ENCODE measurements around the gene NFIX.
"Not testable (repeated sequence)": the region's sequence is repeated elsewhere in the genome, so short reads cannot be mapped to it uniquely, and the experiment has no call there.

NFIX gene

DNA sequence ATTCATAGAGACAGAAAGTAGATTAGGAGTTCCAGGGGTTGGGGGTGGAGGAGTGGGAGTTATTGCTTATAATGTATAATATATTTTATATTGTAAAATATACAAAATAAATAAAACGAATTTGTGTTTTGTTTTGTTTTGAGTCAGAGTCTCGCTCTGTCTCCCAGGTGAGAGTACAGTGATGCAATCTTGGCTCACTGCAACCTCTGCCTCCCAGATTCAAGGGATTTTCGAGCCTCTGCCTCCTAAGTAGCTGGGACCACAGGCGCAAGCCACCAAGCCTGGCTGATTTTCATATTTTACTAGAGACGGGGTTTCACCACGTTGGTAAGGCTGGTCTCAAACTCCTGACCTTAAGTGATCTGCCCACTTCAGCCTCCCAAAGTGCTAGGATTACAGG is 35.8 kb upstream of the NFIX start:
- no peak for DNase-seq

DNA sequence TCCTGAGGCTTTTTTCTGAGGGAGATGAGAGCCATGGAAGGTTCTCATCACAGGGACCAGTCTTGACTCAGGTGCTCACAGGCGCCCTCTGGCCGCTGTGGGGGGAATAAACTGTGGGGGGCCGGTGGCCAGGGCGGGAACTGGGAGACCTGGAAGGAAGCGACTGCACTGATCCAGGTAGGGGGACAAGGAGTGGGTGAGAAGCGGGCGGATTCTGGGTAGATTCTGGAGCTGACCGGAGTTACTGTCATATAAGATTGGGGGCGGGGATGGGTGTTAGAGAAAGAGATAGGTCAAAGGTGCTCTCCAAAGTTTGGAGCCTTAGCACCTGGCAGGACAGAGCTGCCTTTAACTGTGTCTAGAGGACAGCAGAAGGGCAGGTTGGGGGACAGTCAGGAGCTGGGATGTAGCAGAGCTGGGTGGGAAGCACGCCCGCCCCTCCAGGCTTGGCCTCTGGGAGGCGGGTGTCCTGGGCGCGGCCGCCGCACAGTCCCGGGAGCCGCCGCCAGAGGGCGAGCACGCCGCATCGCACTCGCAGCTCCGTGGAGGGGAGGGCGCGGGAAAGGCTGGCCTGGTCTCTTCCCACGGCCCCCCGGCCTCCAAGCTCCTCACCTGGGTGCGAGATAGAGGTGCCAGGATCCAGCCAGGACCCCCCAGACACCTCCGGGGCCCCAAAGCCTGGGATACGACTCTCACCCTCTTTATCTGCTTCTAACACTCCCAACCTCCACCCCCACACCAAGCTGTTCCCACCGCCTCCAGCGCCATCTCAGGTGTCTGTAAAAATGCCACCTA is 30.1 kb upstream of the NFIX start:
- peak; percentile 92 for DNase-seq

DNA sequence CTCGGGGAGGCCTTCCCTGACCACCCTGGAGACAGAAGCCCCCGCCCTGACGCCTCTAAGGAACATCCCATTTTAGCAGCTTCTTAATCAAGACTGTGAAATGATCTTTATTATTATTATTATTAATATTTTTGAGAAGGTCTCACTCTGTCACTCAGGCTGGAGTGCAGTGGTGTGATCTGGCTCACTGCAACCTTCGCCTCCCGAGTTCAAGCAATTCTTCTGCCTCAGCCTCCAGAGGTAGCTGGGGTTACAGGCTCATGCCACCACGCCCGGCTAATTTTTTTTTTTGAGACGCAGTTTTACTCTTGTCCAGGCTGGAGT is 29.5 kb upstream of the NFIX start:
- DNase-seq, result no peak

DNA sequence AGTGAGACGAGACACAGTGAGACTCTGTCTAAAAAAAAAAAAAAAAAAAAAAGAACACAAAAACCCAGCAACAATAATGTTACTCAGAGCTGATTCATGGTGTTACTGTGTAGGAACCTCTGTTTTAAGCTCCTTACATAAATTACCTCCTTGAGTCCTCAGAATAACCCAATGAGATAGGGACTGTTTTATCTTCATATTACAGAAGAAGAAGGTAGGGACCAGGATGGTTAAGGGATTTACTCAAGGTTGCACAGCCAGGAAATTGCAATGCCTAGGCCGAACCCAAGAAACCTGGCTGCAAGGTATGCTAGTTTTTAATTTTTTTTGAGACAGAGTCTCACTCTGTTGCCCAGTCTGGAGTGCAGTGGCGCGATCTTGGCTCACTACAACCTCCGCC is 27.4 kb upstream of the NFIX start:
- DNase-seq, result no peak

DNA sequence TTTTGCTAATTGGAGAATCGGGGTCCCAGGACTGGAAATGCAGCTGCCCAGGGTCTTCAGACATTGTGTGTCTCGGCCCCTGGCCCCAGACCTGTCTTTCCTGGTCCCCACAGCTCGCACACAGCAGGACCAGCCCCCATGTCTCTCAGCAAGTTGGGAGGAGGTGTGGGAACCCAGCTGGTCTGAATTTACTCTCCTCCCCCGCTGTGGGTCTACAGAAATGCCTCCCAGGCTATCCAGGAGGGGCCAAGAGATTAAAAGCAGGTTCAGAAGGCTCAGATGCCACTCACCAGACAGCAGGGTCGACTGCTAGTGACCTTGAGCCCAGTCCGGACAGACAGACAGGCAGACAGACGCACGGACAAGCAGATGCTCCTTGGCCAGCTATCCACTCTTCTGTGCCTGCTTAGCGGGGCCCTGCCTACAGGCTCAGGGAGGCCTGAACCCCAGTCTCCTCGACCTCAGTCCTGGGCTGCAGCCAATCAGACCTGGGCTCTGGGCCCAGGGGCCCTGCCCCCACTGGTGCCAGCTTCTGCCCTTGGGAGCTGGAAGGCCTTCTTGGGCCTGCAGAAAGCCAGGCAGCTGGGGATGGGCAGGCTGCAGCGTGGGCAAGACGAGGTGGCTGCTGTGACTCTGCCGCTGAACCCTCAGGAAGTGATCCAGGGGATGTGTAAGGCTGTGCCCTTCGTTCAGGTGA is 25.8 kb upstream of the NFIX start, which contains the start of gene DAND5:
DAND5 (plus strand) TSS at position 285 of the 697 bp plus-strand sequence; CDS start at position 370, 85 bp downstream.
- no peak for DNase-seq

DNA sequence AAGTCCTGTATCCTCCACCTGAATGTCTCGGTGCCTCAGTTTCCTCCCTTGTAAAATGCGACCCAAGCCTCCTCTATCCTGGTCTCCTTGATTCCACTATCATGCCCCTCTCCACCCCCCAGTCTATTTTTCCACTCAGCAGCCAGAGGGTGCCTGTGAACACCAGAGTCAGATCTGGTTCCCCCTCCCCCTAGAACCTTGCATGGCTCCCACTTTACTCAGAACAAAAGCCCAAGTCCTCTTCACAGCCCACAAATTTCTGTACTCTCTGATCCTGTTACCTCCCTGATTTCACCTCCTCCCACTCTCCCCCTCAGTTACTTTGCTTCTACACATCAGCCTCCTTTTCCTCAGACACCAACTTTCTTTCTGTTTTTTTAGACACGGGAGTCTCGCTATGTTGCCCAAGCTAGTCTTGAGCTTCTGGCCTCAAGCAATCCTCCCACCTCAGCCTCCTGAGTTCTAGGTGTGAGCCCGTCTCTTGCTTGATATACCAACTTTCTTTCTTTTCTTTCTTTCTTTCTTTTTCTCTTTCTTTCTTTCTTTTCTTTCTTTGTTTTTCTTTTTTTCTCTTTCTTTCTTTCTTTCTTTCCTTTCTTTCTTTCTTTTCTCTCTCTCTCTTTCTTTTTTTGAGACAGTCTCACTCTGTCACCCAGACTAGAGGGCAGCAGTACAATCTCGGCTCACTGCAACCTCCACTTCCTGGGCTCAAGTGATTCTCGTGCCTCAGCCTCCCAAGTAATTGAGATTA is 25.0 kb upstream of the NFIX start:
- no peak for DNase-seq

DNA sequence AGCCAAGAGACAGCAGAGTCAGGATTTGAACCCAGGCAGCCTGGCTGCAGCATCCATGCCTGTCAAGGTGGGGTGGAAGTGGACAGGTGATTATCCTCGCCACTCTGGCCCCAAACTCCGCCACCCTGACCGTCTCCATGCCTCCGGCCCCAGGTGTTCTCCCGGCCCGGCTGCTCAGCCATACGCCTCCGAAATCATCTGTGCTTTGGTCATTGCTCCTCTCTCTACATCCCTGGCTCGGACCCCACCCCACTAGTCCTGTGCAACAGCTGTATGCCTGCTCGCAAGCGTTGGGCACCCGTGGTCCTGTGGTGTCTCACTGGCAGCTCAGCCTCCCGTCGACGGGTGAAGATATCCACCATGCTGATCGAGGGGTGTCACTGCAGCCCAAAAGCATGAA is 22.0 kb upstream of the NFIX start:
- no peak for DNase-seq

DNA sequence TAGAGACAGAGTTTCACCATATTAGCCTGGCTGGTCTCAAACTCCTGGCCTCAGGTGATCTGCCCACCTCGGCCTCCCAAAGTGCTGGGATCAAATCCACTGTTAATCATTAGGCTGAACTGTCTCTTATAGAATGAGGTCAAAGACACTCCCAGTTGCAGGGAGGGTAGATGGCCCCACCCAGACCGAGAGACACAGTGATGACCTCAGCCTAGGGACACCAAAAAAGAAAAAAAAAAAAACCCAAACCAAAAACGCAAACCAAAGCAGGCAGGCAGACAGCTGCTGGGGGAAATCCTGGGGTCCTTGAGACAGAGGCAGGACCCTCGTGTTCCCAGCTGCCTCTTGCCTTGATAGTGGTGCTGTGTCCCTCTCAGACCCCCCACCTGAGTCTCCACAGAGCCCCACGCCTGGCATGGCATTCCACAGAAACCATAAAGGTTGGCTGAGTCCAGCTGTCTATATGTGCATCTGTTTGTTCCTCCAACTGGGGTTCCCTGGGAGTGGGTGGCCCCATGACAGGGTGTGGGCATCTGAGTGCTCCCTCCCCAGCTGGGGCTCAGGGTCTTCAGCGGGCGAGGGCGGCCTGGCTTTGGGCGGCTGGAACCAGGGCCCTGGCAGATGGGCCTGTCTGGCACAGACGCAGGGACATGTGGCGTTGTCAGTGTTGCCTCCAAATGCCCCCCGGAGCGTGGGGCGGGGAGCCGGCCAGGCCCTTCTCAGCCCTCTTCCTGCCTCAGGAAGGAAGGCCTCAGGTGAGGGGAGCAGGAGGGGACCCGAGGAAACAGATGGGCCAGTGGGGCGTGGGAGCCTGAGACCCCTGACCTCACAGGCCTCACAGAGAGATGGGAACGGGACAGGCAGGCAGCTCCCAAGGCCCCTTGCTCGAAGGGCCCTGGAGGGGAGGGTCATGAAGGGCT is 20.7 kb upstream of the NFIX start:
- DNase-seq, result no peak

DNA sequence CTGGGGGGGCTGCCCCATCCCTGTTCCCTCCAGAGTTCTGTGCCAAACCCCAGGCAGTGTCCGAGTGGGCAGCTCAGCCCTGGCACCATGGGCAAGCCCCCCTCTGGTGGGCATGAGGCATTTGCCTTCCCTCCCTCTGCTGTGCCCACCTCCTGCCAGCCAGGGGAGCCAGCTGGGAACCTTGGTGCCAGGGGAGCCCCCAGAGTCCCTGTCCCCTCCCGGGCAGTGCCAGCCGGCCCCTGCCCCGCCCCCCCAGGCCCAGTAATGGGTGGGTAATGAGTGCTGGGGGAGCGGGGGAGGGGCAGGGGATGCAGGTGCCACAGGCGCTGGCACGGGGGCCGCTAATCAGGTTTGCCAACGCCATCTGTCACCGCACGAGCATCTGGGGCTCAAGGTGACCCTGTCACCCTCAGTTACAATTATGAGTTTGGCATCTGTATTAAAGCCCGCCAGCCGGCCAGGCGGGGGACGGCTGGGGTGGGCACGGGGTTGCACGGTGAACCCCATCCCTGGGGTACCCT is 20.0 kb upstream of the NFIX start:
- DNase-seq, result no peak

DNA sequence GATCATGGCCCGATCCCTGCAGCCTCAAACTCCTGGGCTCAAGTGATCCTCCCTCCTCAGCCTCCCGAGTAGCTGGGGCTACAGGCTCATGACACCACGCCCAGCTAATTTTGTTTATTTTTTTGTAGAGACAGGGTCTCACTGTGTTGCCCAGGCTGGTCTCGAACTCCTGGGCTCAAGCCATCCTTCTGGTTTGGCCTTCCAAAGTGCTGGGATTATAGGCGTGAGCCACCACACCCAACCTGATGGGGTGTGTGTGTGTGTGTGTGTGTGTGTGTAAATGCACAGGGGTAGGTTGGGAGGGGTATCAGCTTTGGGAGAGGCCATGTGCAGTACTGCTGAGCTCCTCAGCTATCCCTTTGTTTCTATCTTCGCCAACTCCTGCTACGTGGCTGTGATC is 19.2 kb upstream of the NFIX start:
- DNase-seq, result not testable (repeated sequence)

DNA sequence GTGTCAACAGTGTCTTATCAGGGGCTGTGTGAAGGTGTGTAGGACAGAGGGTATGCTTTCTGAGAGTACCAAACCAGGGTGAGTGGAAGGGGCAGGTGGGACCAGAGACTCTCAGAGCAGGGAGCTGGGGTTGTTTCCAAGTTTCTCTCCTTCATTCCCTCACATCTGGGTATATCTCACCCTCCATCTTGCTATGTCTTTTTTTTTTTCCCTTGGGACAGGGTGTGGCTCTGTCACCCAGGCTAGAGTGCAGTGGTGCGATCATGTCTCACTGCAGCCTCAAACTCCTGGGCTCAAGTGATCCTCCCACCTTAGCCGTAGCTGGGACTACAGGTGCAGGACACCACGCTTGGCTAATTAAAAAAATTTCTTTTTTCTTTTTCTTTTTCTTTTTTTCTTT is 15.3 kb upstream of the NFIX start:
- DNase-seq, result no peak

DNA sequence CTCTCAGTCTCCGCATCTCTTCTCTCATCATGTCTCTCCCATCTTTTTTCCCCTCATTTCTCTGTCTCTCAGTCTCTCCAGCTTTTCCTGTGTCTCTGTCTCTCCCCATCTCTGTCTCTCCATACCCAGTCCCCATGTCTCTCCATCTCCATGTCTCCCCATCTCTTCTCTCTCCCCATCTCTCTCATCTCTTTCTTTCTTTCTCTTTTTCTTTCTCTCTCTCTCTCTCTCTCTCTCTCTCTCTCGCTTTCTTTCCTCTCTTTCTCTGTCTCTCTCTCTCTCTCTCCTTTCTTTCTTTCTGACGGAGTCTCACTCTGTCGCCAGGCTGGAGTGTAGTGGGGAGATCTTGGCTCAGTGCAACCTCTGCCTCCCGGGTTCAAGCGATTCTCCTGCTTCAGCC is 12.6 kb upstream of the NFIX start:
- no peak for DNase-seq

DNA sequence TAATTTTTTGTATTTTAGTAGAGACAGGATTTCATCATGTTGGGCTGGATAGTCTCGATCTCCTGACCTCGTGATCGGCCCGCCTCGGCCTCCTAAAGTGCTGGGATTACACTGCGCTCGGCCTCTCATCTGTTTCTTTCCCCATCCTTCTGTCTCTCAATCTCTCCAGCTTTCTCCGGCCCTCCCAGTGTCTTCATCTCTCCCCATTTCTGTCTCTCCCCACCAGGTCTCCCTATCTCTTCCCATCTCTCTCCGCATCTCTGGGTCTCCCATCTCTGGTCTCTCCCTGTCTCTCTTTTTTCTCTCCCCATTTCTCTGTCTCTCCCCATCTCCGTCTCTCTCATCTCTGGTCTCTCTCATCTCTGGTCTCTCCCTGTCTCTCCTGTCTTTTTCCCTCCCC is 12.2 kb upstream of the NFIX start:
- no peak for DNase-seq

DNA sequence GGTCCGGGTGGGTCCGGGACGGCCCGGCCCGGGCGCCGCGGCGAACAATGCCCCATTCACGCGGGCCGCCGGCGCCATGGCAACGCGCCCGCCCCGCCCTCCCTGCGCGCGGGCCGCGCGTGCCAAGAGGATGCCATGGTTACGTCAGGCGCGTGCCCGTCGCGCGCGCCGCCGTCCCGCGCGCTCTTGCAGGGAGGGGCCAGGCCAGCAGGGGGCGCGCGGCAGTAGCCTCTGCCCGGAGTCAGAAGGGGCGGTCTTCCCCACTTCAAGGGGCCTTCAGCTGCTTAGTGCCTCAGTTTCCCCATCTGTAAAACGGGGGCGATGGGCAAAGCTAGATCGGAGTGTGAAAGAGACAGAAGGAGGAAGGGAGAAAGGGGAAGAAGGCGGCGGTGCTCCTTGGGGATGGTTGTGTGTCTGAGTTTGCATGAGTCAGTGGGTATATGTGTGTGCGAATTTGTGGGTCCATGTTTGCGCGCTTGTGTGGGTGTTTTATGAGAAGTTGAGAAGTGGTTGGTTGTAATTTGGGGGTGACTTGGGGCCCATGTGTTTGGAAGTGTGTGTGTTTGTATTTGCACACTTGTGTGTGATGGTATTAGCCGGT is 11.6 kb upstream of the NFIX start:
- peak; percentile 85 for DNase-seq

DNA sequence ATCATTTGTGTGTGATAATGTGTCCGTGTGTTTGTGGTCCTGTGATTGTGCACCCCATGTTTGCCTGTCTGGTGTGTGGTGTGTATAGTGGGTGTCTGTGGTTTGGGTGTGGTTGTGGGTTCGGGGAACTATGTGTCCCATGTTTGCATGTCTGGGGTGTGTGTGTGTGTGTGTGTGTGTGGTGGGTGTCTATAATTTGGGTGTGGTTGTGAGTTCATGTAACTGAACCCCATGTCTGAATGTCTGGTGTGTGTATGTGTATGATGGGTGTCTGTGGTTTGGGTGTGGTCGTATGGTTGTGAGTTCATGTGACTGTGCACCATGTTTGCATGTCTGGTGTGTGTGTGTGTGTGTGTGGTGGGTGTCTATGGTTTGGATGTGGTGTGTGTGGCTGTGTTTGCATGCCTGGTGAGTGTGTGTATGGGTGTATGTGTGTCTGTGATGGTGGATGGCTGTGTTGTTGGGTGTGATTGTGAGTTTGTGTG is 11.1 kb upstream of the NFIX start:
- DNase-seq, result no peak

DNA sequence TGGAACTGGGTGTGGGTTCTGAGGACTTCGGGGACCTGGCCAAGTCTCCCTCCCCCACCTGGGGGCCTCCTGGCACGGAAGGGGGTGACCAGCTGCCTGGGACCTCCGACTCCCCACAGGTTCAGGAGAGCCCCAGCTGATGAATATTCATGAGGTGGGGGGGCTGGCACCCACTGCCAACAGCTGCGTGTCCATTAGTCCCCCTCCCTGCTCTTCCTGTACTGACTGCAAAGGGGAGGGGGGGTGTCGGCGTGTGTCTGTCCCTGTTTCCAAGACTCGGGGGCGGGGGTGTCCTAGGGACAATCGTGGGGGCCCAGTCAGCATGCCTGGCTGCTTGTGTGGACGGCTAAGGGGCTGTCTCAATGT is 10.6 kb upstream of the NFIX start:
- DNase-seq, result peak; percentile 42

DNA sequence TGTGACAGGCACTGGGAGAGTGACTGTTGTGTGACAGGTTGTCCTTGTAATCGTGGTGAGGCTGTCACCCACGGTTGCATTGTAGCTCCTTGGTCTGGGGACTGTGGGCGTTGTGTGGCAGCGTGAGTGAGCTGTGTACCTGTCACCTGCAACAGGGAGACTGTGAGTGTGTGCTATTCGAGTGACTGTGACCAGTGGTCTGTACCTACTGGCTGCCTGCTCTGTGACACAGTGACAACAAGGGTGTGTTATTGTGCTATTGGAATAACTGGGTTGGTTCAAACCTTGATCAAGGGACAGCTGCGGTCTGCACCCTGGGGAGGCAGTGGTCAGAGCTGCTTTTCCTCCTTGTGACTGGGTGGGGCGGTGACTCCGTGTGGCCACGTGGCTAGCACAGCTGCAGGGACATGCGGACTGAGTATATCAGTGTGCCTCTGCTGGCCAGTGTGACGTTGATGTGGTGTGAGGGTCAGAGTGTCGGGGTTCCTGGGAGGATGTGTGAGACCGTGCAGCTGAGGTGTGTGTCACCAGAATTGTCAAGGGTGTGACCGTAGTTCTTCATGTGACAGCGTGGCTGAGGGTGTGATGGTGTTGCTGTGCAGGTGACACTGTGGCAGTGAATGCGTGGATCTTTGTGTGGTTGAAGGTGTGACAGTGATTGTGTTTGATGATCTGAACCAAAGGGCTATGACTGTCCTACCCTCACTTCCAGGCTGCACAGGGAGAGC is 10.1 kb upstream of the NFIX start:
- DNase-seq, result no peak

DNA sequence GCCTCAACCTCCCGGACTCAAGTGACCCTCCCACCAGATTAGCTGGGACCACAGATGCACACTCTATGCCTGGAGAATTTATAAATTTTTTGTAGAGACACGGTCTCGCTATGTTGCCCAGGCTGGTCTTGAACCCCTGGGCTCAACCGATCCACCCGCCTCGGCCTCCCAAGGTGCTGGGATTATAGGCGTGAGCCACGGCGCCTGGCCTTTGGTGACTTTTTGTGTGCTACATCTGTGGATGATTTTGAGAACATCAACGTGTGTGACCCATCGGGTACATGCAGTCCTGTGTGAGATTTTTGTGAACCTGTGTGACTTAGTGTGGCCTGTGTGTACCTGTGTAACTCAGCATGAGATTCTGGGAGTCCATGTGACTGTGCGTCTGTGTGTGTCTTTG is 8.5 kb upstream of the NFIX start:
- DNase-seq, result no peak

DNA sequence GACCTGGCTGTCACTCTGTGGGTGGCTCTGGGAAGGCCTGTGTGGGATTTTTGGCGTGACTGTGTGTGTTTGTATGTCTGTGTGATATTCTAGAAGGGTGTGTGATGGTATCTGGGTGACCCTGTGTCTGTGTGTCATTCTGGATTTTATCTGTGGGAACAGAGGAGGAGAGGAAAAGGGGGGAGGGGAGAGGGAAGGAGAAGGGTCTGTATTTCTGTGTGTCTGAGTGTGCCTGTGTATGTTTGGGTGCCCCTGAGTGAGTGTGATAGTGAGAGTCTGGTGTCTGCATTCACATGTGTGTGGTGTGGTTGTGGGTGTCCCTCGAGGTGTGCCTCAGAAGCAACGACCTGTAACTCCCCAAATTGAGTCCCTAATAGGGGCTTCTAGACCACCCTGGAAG is 8.1 kb upstream of the NFIX start:
- no peak for DNase-seq

DNA sequence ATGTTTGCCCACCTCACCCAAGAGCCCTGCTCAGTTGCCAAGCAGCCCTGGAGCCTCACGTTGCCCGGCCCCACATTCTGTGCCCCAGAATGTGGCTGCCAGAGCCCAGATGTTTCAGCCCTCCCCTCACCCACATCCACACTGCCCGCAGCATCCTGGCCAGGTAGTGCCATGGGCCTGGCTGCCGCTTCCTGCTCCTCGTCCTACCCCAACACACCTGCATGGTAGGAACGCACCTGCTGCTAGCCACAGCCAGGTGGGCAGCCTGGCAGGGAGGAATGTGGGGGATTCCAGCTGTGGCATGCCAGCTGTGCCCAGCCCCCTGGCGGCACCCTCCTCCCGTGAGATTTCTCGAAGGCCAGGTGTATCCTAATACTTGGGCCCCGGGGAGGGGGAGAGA is 7.5 kb upstream of the NFIX start:
- DNase-seq, result no peak

DNA sequence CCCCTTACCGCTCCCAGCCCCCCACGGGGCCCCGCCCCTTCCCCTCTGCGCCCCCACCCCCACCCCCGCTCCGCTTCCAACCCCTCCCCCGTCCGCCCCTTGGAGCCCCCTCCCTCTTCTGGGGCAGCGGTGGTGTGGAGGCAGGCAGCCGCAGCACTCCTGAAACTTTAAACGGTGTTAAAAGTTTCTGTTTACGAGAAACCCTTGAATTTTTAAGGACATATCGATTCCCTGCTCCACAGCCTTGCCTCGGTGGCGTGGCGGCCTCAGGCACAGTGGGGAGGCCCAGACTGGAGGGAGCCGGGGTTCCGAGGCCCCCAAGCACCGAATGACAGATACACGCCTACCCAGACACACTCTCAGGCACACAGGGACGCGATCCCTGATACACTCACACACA is 4.8 kb upstream of the NFIX start:
- no peak for DNase-seq
